Caco-2 (cell line): Measurements from ENCODE around the gene TYMP. TPM values are rescaled to one million over a fixed set of nuclear protein-coding genes. Genes with fewer than 3 reads are reported as not detected.

Experiments used
- BruUV-seq: library from RNA; stranded (reverse); fragments of 400-500 nt; replicated peaks from 2 replicates; lab custom pipeline; 2021; lab: Mats Ljungman, UMichigan
- CTCF ChIA-PET: fragments of 300-600 bp; sonication (Branson Sonifier 250); formaldehyde crosslinking; loops from one replicate; lab custom pipeline; 2022; ENCODE audit warnings: antibody characterized with exemption; lab: Charles Lee
- POLR2A ChIA-PET: fragments of 300-600 bp; sonication (Branson Sonifier 250); formaldehyde crosslinking; loops from one replicate; lab custom pipeline; 2022; ENCODE audit warnings: antibody characterized with exemption; lab: Charles Lee
- DNase-seq, 2 experiments: peaks; one replicate each; pipeline versions ENCODE4 v3.0.0 to v3.0.0-alpha.2; 2020 to 2022
- H3K27me3 ChIP-seq: replicated peaks from 2 replicates; pipeline ENCODE4 v1.6.0; 2011; ENCODE audit warnings: low read length; ENCODE audit not compliant: control insufficient read depth, insufficient read depth
- H3K36me3 ChIP-seq: 2 replicates; pipeline ENCODE4 v1.5.1; 2011; ENCODE audit warnings: low read length; ENCODE audit not compliant: control insufficient read depth, insufficient read depth
- H3K4me1 ChIP-seq: fragments of 250-450 bp; sonication (Bioruptor Pico); 2 replicates; pipeline ENCODE4 v1.5.1; 2020; ENCODE audit warnings: mild to moderate bottlenecking
- H3K4me3 ChIP-seq: 2 replicates; pipeline ENCODE4 v1.5.1; 2011; ENCODE audit warnings: low read depth, mild to moderate bottlenecking, control low read depth, low read length
- H3K9me3 ChIP-seq: fragments of 250-450 bp; sonication (Bioruptor Pico); 2 replicates; pipeline ENCODE4 v1.5.1; 2020; ENCODE audit warnings: mild to moderate bottlenecking, moderate library complexity
- H3K27ac Mint-ChIP-seq: one replicate; pipeline ENCODE4 v1.8.0; 2022; ENCODE audit warnings: mixed read lengths; ENCODE audit not compliant: unreplicated experiment
- H3K27me3 Mint-ChIP-seq: one replicate; pipeline ENCODE4 v1.8.0; 2022; ENCODE audit warnings: mixed read lengths; ENCODE audit not compliant: insufficient read depth, unreplicated experiment
- H3K36me3 Mint-ChIP-seq: one replicate; pipeline ENCODE4 v1.8.0; 2022; ENCODE audit warnings: mild to moderate bottlenecking, mixed read lengths; ENCODE audit not compliant: insufficient read depth, unreplicated experiment
- H3K4me1 Mint-ChIP-seq: one replicate; pipeline ENCODE4 v1.8.0; 2022; ENCODE audit warnings: low read depth, mixed read lengths; ENCODE audit not compliant: unreplicated experiment
- H3K4me3 Mint-ChIP-seq: one replicate; pipeline ENCODE4 v1.8.0; 2022; ENCODE audit warnings: mild to moderate bottlenecking, moderate library complexity, mixed read lengths; ENCODE audit not compliant: unreplicated experiment
- H3K9me3 Mint-ChIP-seq: one replicate; pipeline ENCODE4 v1.8.0; 2022; ENCODE audit warnings: mixed read lengths; ENCODE audit not compliant: unreplicated experiment
- intact Hi-C: fragments of 100-400 bp; cut with micrococcal nuclease; formaldehyde crosslinking; loops from one replicate; pipeline ENCODE4 v1.10.0; 2022; ENCODE audit not compliant: unreplicated experiment
- total RNA-seq: library from RNA; stranded (reverse); gene quantifications from 2 replicates; pipeline ENCODE4 v1.2.3, GENCODE V29; 2022
- TF ChIP-seq, protein P1 (sequence below), 2 experiments: fragments of 200-600 bp in 1 of 2; IDR thresholded peaks; 1 replicate in 1 of 2; 2 replicates in 1 of 2; pipeline versions ENCODE4 v1.5.1 to v1.8.0; 2011 to 2022; ENCODE audit warnings: antibody characterized with exemption in 1 of 2, control low read depth in 1 of 2, inconsistent platforms in 1 of 2, low read depth in 1 of 2, low read length in 1 of 2, mild to moderate bottlenecking in 1 of 2, moderate library complexity in 1 of 2; ENCODE audit not compliant: insufficient read depth in 1 of 2, severe bottlenecking in 1 of 2, unreplicated experiment in 1 of 2

Gene TYMP
- total RNA-seq, 1 experiment from 2014 or later: 3.9 TPM

DNA sequence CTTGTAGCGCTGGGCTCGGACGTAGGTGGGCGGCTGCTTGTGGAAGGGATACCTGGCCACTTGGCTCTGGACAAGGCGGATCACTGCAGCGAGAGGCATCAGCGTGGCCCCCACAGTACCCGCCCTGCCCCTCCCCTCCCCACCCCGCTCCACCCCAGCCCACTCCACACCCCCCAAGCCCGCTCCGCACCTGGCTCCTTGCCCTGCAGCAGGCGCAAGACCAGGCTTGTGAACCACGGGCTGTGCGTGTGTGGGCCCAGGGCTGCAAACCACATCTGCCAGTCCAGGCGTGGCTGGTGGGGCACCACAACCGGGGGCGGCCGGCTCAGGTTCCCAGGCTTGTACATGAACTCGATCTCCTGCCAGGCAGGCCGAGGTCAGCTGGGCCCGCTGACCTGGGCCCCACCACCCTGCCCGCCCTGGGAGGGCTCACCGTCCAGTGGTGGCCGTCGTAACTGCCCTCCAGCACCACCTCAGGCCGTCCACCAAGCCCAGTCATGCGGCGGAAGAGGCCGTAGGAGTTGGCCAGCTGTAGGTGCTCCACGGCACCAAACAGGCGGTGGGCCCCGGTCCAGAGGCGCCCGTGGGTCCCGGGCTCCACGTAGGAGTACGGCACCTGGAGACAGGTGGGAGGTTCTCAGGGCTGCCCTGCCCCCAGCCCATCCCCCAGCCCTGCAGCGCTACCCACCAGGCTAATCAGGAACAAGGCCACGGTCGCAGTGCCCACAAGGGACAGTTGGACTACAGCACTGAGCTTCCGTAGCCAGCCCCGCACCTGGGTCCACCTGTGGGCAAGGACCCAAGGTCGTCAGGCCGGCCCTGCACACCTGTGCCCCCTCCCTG lies 25.2 kb downstream of the TYMP start:
- DNase-seq: no peak
- peaks cover 5% of the 10 kb centered on the region; the same call in 1 of the 2 replicates for H3K4me1 ChIP-seq
- Mint-ChIP-seq H3K27ac (no peak overlapping the region), H3K27me3 (no peaks in the 10 kb centered on the region), H3K36me3 (peaks cover 17% of the 10 kb centered on the region), H3K4me3 (no peak overlapping the region), H3K9me3 (no peaks in the 10 kb centered on the region), H3K4me1 (peaks cover 8% of the 10 kb centered on the region)
- no peaks in the 10 kb centered on the region; the same call in 1 of the 2 replicates for H3K36me3 ChIP-seq
- H3K27me3 ChIP-seq: no peaks in the 10 kb centered on the region
- H3K9me3 ChIP-seq: no peaks in the 10 kb centered on the region
- intact Hi-C loops: loop anchor here (10.0 kb wide), 1 partner anchor 110 kb away; no protein-coding TSS in a partner anchor
- TF ChIP-seq, protein P1, sequence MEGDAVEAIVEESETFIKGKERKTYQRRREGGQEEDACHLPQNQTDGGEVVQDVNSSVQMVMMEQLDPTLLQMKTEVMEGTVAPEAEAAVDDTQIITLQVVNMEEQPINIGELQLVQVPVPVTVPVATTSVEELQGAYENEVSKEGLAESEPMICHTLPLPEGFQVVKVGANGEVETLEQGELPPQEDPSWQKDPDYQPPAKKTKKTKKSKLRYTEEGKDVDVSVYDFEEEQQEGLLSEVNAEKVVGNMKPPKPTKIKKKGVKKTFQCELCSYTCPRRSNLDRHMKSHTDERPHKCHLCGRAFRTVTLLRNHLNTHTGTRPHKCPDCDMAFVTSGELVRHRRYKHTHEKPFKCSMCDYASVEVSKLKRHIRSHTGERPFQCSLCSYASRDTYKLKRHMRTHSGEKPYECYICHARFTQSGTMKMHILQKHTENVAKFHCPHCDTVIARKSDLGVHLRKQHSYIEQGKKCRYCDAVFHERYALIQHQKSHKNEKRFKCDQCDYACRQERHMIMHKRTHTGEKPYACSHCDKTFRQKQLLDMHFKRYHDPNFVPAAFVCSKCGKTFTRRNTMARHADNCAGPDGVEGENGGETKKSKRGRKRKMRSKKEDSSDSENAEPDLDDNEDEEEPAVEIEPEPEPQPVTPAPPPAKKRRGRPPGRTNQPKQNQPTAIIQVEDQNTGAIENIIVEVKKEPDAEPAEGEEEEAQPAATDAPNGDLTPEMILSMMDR (IDR thresholded peaks at IDR 0.05; ENCODE audit: insufficient read depth in 1 of 2, low read depth in 1 of 2, low read length in 1 of 2, severe bottlenecking in 1 of 2, unreplicated experiment in 1 of 2): no peak
- no peak overlapping the region for H3K4me3 ChIP-seq
- ChIA-PET POLR2A (no interaction called here), CTCF (no interaction called here)
- BruUV-seq: no TSS peak

DNA sequence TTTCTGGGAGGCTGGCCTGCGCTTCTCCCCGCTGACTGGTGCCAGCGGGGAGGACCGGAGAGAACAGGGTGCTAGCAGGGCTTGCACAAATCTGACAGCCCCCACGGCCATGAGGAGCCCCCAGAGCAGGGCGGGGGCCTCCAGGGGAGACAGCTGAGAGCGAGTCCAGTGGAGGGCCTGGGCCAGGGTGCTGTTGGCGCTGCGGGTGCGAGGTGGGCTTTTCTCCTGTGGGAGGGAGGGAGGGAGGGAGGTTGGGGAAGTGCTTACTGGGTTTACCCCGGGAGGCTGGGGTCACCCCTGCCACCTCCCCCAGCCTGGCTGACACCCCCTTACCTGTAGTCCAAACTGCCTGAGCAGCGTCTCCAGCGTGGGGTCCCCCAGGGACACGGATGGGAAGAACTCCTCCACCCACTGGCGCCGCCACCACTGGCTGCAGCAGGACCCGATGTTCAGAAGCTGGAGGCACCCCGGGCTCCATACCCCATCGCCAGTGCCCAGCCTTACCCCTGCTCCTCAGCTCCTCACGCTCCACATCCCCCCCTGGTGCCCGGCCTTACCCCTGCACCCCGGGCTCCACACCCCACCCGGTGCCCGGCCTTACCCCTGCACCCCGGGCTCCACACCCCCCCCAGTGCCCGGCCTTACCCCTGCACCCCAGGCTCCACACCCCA lies 26.2 kb downstream of the TYMP start:
- POLR2A ChIA-PET: no interaction called here
- Mint-ChIP-seq H3K4me3 (no peak overlapping the region), H3K27me3 (no peaks in the 10 kb centered on the region), H3K27ac (no peak overlapping the region), H3K4me1 (no peaks in the 10 kb centered on the region), H3K9me3 (no peaks in the 10 kb centered on the region), H3K36me3 (peaks cover 8% of the 10 kb centered on the region)
- no peak overlapping the region for H3K4me3 ChIP-seq
- no peaks in the 10 kb centered on the region for H3K4me1 ChIP-seq
- no peaks in the 10 kb centered on the region; the same call in 1 of the 2 replicates for H3K36me3 ChIP-seq
- no TSS peak for BruUV-seq
- no peaks in the 10 kb centered on the region for H3K9me3 ChIP-seq
- TF ChIP-seq, protein P1 (IDR thresholded peaks at IDR 0.05; ENCODE audit: insufficient read depth in 1 of 2, low read depth in 1 of 2, low read length in 1 of 2, severe bottlenecking in 1 of 2, unreplicated experiment in 1 of 2): no peak
- intact Hi-C loops: loop anchor here (10.0 kb wide), 1 partner anchor 109 kb away; no protein-coding TSS in a partner anchor
- peak in 1 of 2 experiments; percentile 31 for DNase-seq
- no peaks in the 10 kb centered on the region for H3K27me3 ChIP-seq
- CTCF ChIA-PET: no interaction called here
